GM21529 (cell line): ENCODE measurements around the gene COL21A1.

Source experiments
- ATAC-seq: cut with Tn5 transposase; IDR thresholded peaks from one replicate; pipeline ENCODE4 v1.9.1; 2021; ENCODE audit not compliant: unreplicated experiment

The COL21A1 gene

DNA sequence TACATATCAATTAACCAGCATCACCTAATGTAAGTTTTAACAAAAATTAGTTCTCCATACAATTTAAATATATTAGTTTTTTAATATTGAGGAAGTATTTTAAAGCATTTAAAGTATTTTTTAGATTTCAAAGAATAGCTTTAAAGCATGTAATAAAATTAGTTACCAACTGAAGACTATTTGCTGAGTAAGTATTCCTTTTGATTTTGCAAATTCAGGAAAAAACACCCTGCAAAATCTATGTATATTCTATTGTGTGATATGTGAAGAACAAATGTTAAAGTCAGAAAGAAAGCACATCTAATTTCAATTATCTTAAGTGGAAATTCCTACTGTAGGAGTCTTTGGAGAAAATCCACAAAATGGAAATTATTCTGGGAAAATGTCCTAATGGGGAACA, 107.3 kb downstream of the COL21A1 start:
- ATAC-seq: no peak

- no peak for ATAC-seq
These were observed 131.7 kb downstream of the COL21A1 start for GRCh38 chr6:56115715-56116114.

- no peak for ATAC-seq
These were observed 138.2 kb downstream of the COL21A1 start for GRCh38 chr6:56109149-56109548.

GRCh38 chr6:56106231-56106630, 141.1 kb downstream of the COL21A1 start:
- ATAC-seq: no peak

DNA sequence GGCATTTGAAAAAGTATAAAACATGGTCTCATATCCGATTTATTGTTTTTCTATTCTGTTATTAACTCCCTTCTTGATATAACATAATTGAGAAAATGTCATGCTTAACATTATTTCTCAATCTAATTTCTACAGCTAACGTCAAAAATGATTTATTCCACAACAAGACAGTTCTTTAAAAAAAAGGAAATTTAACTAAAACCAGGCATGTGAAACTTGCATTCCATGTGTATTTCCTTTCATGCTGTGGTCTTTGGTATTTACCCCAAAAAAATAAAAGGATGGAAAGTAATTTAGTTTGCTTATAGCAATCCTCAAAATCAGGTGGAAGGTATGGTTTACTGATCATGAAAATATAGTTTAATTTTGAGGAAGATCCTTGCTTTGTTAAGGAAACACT, 142.8 kb downstream of the COL21A1 start:
- no peak for ATAC-seq

GRCh38 chr6:56102216-56102615, 145.2 kb downstream of the COL21A1 start:
- ATAC-seq: no peak

GRCh38 chr6:56101141-56101553, 146.2 kb downstream of the COL21A1 start:
- ATAC-seq: no peak

- ATAC-seq: no peak
These were observed 150.3 kb downstream of the COL21A1 start for GRCh38 chr6:56096946-56097621.

GRCh38 chr6:56096541-56096940, 150.8 kb downstream of the COL21A1 start:
- no peak for ATAC-seq

- no peak for ATAC-seq
These were observed 153.6 kb downstream of the COL21A1 start for GRCh38 chr6:56093776-56094175.

GRCh38 chr6:56091159-56091869, 156.1 kb downstream of the COL21A1 start:
- ATAC-seq: no peak

DNA sequence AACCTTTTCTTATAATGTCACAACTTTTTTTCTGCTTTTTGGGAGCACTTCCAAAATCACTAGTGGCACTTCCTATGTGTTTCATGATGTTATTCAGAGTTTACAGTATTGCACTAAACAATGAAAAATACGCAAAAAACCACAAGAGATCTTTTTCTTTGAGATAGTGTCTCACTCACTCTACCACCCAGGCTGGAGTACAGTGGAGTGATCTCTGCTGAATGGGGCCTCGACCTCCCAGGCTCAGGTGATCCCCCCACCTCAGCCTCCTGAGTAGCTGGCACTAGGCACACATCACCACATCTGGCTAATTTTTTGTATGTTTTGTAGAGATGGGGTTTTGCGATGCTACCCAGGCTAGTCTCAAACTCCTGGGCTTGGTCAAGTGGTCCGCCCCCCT, 158.7 kb downstream of the COL21A1 start:
- no peak for ATAC-seq

DNA sequence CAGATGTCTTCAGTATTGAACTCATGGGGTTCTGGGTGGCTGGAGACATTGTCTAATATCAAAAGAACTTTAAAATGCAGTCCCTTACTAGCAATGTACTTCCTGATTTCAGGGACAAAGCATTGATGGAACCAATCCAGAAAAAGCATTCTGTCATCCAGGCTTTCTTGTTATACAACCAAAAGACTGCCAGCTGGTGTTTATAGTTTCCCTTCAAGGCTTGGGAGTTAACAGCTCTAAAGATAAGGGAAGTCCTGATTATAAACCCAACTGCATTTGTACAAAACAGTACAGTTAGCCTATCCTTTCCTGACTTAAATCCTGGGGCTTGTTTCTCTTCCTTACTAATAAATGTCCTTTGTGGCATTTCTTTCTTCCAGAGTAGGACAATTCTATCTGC, 160.0 kb downstream of the COL21A1 start:
- no peak for ATAC-seq

GRCh38 chr6:56079751-56080540, 167.4 kb downstream of the COL21A1 start:
- no peak for ATAC-seq

- no peak for ATAC-seq
These were observed 171.3 kb downstream of the COL21A1 start for GRCh38 chr6:56076033-56076432.

DNA sequence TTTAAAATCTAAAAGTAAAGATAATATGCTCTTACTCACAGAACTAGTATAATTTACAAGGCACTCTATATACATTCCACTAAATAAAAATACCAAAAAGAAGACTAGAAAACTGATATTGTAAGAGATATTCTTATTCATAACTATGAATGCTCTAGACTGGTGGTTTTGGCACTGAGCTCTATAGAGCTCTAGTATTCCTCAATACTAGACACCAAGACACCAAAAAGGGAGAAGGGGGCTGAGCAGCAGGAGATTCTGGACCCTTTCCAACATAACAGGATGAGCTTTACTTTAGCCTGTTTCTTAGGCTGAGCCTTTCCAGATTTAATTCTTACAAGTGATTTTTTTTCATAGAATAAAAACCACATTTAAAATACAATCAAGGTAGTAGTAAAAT, 173.6 kb downstream of the COL21A1 start:
- no peak for ATAC-seq

- ATAC-seq: no peak
These were observed 174.1 kb downstream of the COL21A1 start for GRCh38 chr6:56073315-56073714.

DNA sequence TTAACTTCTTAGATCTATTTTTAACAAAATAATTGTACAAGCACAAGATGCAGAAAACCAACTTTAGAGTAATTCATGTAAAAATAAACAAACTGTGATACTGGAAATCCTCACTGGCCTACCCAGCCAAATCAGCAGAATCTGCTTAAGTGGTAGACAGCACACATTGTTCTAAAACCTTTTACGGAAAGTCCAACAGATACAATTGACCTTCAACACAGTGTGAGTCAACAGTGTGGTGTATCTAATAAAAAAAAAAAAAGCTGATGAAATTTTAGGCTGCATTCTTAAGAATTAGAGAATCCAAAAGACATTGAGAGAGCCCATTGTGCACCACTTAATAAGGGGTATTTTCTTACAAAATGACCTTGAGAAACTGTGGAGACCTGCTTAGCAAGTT, 174.5 kb downstream of the COL21A1 start:
- no peak for ATAC-seq

DNA sequence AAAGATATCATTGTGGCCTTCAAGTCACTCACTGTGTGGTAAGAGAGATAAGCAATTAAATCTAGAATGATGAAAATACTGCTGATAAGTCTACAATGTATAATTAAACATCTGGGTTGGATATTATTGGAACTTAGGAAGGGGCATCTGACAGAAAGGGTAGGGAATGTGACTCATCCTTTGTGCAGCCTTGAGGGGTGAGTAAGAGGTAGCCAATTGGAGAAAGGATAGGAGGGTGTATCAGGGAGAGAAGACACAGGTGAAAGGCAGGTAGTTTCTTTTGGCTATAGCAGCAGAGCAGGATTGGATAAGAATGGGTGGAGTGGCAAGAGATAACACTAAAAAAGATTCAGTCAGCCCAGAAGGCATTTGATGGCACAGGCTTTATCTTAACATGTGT, 182.0 kb downstream of the COL21A1 start:
- ATAC-seq: no peak

- ATAC-seq: no peak
These were observed 184.5 kb downstream of the COL21A1 start for GRCh38 chr6:56062836-56063235.

DNA sequence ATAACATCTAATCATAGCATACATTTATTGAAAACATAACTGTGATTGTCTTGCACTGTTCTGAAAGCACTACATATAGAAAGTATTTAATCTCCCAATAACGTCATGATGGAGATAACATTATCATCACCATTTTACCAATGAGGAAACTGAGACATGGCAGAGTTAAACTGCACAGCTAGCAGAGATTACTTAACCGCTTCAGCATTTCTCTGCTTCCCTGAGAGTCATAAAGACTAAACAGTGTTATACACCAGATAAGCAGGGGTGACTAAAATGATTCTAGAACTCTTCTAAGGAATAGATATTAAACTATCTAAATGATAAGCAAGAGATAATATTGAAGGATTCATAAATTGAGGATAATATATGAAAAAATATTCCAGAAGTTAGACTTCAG, 188.7 kb downstream of the COL21A1 start:
- ATAC-seq: no peak
